GM12875 (cell line): ENCODE measurements around the gene CCDC9B.

Experiments used
- H3K4me3 ChIP-seq: one replicate; pipeline ENCODE4 v1.5.1; 2011; ENCODE audit warnings: low read depth, low read length, control low read depth
- TF ChIP-seq, protein P1 (sequence below): IDR thresholded peaks from 2 replicates; pipeline ENCODE4 v1.5.1; 2011; ENCODE audit warnings: low read depth, mild to moderate bottlenecking, control low read depth, inconsistent platforms, low read length, moderate library complexity, borderline replicate concordance; ENCODE audit not compliant: insufficient read depth

Gene CCDC9B

GRCh38 chr15:40381818-40382529, 41.2 kb upstream of the CCDC9B start:
- TF ChIP-seq, protein P1, sequence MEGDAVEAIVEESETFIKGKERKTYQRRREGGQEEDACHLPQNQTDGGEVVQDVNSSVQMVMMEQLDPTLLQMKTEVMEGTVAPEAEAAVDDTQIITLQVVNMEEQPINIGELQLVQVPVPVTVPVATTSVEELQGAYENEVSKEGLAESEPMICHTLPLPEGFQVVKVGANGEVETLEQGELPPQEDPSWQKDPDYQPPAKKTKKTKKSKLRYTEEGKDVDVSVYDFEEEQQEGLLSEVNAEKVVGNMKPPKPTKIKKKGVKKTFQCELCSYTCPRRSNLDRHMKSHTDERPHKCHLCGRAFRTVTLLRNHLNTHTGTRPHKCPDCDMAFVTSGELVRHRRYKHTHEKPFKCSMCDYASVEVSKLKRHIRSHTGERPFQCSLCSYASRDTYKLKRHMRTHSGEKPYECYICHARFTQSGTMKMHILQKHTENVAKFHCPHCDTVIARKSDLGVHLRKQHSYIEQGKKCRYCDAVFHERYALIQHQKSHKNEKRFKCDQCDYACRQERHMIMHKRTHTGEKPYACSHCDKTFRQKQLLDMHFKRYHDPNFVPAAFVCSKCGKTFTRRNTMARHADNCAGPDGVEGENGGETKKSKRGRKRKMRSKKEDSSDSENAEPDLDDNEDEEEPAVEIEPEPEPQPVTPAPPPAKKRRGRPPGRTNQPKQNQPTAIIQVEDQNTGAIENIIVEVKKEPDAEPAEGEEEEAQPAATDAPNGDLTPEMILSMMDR, result no peak
- H3K4me3 ChIP-seq, result no peak overlapping the region

GRCh38 chr15:40380636-40381035, 39.9 kb upstream of the CCDC9B start:
- TF ChIP-seq, protein P1, result no peak

GRCh38 chr15:40379853-40380252, 39.1 kb upstream of the CCDC9B start:
- TF ChIP-seq, protein P1, result no peak
- no peak overlapping the region for H3K4me3 ChIP-seq

More at GRCh38 chr15:40380636-40381035, 39.9 kb upstream of the CCDC9B start:
- no peak overlapping the region for H3K4me3 ChIP-seq

GRCh38 chr15:40379374-40379773, 38.6 kb upstream of the CCDC9B start:
- H3K4me3 ChIP-seq, result no peak overlapping the region
- TF ChIP-seq, protein P1, result no peak

DNA sequence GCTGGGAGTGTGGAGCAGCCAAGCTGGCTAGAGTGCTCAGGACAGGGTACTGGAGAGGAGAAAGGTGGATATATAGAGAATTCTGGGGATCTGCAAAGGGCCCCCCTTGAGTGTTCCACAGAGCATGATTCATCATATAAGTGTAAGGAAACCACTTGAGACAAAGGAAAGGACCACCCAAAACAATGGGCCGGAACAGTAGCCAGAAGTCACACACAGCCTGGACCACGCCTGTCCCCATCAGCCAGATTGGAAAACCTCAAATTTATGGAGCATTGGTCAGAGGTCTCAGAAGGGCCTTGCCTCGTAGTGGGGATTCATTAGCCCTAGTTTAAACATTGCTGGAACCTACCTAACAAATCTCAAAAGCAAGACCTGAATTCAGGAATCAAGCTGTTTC, 36.9 kb upstream of the CCDC9B start:
- no peak overlapping the region for H3K4me3 ChIP-seq

DNA sequence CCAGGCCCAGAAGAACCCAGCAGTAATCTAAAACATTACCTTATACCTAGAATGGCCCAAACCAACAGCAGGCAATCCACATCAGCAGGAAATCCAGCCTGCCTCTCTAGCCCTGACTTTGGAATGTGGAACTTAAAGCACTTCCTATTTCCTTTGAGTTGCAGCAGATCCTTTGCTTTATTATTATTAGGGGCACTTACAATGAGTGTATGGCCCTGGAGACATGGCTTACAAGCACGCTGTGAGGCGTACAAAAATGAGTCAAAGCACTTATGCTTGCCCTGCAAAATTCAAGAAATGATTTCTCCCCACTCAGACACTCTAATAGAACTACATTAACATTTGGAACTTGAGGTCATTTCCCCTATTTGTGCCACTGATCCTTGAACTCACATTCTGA, 32.2 kb upstream of the CCDC9B start:
- H3K4me3 ChIP-seq, result no peak overlapping the region
- TF ChIP-seq, protein P1, result no peak

More for the DNA sequence above, 36.9 kb upstream of the CCDC9B start:
- TF ChIP-seq, protein P1, result no peak

GRCh38 chr15:40369971-40370370, 29.2 kb upstream of the CCDC9B start:
- H3K4me3 ChIP-seq, result no peak overlapping the region
- TF ChIP-seq, protein P1, result no peak
